COLO668 (cell line): ENCODE measurements around the gene ALCAM.
A peak's percentile ranks its signal among the peaks of the same experiment; 100 is the strongest.

ENCODE experiments used
- DNase-seq: peaks from one replicate; lab custom pipeline; 2025; ENCODE audit not compliant: unreplicated experiment; lab: John Stamatoyannopoulos, UW

Gene ALCAM

DNA sequence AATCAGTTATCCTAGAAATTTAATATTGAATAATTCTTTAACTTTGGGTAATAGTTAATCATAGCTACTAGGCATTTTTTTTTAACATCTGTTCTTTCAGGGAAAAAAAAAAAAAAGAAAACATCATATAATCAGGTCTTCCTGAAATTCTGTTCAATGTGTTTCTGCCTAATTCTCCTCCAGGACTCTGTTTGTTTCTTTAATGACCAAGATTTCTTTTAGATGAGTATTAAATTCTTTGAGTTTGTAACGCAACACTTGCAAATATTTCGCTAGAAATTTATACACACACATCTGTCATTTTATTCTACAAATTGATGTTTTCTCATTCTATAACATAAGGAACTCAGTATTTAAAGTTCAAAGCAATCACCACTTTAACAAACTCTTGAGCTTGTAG lies 56.7 kb downstream of the ALCAM start:
- no peak for DNase-seq

DNA sequence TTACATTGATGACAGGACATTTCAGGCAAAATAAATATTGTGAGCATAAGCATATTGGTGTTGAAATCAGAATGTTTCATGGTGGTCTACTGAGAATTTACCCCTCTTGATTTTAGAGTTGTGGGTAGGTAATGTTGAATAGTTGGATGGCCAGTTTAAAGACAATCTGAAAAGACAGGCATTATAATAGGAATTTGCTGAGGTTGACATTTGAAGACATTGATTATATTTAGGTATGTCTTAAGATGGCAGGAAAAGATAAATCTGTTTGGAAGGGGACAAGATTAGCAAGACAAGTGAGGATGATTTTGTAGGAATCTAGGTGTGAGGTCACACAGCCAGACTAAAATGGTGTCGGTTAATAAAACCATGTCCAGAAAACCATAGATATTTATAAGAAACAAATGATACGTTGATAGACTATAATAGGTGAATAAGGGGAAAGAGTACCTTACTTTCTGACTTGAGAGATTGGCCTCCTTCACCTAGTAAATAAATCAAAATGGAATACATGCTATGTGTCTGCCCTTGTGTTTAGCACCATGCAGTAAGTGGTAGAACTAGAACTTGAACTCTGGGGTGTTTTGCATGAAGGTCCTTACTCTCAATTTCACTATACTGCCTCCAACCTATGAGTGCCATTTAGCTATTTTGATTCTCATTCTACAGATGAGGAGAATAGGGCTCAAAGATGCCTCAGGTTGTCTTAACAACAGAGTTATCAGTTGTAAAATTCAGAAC lies 57.9 kb downstream of the ALCAM start:
- DNase-seq, result no peak

DNA sequence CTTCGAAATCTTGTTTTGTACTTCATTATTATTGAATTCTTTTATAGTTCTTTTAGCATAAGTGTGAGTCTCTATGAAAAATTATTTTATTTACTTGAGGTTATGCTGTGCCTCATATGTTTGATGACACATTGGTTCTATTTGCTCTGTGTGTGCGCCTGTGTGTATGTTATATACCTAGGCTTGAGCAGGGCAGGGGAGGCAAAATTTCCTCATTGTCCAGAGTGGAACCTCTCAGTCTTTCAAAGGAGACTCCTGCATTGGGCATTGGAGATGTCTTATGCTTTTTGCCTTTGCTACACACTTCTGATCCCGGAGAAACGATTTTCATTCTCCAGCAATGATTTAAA lies 58.4 kb downstream of the ALCAM start:
- DNase-seq, result no peak

DNA sequence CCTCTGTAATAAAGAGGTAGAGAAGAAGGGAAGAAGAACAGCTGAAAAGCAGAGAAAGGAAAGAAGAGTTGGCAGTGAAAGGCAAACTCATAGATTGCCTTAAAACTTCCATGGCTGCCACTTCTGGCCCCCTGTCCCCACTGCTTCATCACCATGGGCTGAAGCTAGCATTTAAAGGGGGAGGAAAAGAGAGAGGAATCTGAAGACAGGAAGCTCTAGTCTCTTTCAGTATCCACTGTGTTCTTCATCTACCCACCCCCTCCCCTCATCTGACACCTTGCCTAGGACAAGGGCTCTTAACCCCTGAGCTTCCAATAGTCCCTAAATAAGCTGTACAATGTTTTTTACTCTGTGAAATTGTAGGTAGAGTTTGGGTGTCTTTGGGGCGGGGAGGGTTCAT lies 60.6 kb downstream of the ALCAM start:
- no peak for DNase-seq

DNA sequence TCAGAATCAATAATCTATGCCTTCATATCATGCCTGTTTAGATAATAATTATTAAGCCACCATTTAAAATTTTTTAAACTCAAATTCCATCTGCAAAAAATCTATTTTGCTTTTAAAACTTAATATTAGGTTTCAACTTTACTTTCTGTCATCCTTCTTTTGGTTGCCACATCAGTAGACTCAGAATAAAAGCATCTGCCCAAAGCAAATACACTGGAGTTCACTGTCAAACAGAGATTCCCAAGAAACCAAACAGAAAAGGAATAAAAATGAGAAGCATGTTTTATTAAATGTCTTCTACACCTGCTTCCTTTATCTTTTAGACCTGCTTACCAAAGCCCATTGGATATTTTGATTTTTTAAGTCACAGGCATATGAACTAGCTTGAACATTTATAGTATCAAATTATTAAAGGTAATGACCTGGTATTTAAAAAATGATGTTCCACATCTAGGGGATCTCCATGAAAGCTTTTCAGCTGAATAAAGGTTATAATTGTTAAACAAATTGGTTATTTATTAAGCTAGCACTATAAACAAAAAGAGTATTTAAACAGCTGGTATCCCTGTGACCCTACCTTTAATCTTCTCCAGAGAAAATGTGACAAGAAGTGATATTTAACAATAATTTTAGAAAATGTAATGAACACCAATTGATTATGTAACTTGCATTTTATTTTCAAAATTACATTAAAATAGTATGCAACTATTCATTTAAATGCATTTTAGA lies 62.5 kb downstream of the ALCAM start:
- DNase-seq, result no peak

DNA sequence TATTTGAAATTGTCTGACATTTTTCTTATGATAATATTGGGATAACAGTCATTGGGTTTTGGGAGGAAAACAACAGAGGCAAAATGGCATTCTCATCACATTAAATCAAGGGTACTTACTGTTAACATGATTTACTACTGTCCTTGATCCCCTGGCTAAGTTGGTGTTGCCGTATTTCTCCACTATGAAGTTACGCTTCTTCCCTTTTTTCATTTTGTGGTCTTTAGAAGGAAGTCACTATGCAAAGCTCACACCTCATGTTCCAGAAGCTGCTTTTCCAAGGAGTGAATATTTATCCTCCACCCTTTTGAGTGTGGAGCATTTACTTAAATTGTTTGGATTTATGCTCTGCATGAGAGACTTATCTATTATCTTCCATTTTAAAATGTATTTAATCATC lies 63.7 kb downstream of the ALCAM start:
- DNase-seq, result no peak

DNA sequence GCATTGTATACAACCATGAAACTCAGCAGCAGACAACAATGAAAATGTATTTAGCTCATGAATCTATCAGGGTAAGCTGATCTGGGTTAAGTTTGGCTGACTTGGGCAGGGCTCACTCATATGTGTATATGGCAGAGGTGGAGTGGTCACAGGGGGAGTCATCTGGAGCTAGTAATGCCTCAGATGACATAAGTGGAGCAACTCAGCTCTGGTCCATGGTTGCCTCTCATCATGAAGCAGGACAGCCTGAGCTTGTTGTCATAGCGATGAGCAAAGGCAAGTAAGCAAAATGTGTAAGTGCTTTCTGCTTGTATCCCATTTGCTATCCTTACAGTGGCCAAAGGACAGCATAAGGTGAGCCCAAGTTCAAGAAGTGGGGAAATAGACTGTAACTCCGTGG lies 64.5 kb downstream of the ALCAM start:
- peak; percentile 19 for DNase-seq

DNA sequence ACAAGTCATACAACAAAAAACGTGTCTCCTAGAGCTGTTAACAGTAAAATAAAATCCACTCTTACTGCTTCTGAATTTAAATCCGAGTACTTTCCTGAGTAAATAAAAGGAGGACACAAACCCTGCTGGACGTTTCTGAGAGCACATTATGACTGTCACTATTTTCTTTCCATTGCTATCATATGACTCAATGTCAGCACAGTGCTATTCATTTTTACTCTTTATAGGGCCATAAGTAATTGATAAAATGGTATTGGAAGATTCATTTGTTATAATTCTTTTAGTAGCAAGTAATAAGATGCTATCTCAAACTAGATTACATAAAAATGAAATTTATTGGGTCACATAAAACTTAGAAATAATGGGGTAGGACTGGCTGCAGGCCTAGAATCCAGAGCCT lies 68.6 kb downstream of the ALCAM start:
- DNase-seq, result no peak

DNA sequence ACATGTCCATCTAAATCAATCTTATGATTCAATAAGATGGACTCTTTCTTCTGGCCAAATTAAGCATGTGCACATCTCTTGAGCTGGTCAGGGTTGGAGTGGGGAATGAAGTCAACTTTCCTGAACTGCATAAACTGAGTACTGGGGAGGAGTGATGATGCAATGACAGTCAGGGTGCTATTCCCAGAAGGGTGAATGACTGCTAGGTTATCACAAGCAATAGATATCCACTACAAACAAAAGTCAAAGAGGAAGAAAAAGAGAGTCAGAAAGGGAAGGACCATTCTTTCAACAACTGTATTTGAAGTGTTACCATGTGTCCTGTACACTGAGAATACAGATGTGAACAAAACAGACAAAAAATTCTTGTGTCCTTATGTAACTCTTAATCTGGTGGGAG lies 70.0 kb downstream of the ALCAM start:
- DNase-seq, result no peak

DNA sequence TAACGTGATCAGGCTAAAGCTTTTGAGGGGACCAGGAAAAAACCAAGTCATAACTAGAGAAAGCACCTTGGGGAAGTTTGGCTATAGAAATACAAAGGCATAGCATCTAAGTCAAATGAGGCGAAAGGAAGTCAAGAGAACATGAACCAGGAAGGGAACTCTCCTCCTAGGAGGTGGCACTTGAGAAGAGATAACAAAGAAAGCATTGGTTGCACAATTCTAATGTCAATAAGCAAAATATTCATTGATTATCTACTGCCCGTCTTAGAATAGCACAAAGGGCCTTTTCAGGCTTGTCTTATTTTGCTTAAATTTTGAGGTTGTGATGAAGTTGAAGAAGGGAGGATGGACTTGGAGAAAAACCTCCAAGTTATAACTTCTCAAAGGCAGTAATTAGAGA lies 73.4 kb downstream of the ALCAM start:
- no peak for DNase-seq

DNA sequence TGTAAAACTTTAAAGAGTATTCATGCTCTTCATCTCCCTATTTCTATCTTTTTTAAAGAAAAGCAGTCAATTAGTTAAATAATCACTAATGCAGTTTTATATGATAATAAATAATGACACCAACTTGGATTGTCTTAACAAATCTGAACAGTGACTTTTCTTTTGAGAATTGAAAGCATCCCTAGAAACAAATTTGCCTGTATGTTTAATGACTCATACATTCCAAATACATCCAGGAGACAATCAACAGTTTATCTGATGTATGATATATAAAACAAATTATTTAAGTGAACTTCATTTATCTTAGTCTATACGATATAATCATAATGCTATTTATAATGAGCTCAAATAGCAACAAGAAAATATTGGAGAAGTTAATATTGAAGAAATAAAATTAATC lies 78.0 kb downstream of the ALCAM start:
- no peak for DNase-seq

DNA sequence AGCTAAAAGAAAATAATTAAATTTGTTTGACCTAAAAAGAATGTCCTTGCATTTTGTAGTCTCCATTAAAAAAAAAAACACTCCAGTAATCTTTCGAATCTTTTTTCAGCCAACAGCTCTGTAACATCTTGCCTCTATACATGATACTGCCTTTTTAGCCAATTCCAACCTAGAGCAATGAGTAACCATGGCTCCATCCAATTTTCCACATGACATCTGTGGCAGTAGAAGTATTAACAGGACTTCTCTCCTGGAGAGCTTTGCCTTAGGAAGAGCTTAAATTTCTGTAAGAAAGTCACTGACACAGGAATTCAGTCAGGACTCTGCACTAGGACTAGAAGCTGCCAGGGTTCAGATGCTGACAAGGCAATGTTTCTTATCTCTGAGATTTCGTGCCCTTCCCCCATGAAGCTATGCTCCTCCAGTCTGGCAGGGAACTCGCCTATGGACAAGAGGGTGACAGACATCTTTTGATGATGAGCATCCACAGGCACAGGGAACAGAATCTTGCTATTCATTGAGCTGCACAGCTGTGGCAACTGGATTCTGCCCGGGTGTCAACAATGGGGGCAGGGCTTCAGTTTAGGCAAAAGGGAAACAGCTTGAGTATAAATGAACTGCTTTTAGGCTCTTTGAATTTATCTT lies 81.8 kb downstream of the ALCAM start:
- peak; percentile 7 for DNase-seq

DNA sequence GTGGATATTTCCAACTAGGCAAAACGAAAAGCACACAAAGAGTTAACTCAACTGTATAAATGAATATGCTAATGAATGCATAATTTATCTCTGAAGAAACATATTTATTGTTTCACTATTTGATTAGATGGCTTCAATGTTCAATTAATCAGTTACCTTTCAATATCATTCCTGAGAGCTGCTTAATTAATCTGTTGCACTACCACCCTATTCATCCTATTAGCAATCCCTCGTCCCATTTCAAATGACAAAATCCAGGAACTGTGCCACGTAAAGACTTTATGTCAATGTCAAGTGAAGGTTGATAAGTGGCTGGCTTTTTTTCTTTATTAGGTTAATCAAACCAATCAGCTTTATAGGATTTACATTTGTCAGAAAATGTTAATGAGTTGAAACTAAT lies 82.7 kb downstream of the ALCAM start:
- no peak for DNase-seq

DNA sequence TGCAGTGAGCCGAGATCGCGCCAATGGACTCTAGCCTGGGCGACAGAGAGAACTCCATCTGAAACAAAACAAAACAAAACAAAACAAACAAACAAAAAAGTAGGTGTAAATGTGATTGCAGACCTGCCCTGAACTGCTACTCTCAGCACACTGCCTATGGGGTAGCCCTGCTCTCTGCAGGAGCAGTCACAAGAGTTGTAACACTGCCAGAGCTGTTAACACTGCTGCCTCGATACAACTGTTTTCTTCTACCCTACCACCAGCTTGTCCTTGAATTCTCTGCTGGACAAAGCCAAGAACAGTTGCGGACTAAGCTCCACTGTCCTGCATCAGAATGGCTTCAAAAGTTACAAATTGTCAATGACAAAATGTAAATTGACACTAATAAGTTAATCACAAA lies 89.3 kb downstream of the ALCAM start:
- no peak for DNase-seq

DNA sequence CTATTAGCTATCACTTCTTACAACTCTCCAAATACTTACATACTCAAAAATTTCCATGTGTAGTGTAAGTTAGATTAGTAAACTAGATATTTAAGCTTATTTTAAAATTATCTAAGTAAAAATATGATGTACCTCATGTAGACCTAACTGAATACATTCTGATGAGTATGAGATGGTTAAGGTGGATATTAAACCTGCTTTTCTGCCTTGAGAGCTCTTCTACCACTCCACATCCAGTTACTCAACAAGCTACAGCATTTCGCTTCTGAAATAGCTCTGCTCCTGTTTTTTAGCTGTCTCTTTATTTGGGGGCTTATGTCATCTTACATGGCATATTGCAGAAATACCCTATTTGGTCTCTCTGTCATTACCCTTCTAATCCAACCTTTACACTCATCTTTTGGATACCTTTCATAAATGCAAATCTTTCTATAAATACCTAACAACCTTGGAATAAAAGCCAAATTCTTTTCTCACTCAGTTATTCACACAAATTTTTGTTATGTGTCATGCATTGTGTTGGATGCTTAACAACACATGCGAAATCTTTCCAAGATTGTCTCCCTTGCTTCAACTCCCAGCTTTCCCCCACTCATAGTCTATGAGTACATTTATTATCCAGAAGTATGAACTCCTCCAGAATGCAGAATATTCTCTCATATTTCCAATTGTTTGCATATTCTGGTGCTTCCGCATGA lies 92.0 kb downstream of the ALCAM start:
- no peak for DNase-seq

DNA sequence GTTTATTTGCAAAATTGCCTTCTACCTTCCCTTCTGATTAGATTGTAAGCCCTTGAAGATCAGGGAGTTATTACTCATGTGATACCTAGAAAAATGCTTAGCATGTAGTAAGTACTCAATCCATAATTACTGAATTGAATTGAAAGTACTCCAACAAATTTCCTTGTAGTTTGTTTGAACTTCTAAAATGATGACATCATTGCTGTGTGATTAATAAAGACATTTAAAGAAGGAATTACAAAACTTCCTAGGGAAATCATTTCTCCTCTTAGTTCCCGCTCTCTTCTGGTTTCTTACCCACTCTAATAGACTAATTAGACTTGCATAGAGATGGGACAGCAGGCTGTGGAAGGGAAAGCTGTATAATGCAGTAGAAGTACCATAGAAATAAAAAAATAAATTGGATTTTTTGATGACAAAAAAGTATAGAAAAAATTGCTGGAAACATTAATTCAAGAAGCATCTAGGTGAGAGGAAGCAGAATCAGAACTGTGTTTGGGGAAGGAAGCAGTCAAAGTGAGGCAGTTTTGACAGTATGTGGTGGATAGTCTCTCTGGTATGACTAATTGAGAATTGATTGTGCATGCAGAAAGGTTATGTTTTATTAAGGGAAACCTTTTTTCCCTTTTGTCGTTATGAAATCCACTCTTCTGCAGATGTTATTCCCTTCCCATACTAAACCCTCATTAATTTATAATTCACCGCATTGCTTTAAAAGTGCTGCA lies 93.0 kb downstream of the ALCAM start:
- DNase-seq, result no peak

DNA sequence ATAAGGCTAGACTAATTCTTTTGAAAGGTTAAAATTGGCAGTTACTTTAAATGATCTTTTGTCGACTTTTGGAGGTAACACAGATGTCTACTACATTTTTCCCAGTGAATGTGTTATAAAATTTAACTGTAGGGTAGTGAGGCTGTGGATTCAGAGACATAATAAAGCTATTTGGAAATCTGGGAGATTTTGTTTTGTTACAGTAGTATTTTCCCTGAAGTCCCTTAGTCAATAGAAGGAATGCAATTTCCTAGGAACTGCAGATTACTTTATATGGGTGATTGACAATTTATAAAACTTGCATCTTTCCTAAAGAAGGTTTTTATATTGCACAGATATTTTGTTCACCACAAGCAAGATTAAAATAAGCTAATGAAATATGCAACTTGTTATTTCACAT lies 96.9 kb downstream of the ALCAM start:
- DNase-seq, result no peak

DNA sequence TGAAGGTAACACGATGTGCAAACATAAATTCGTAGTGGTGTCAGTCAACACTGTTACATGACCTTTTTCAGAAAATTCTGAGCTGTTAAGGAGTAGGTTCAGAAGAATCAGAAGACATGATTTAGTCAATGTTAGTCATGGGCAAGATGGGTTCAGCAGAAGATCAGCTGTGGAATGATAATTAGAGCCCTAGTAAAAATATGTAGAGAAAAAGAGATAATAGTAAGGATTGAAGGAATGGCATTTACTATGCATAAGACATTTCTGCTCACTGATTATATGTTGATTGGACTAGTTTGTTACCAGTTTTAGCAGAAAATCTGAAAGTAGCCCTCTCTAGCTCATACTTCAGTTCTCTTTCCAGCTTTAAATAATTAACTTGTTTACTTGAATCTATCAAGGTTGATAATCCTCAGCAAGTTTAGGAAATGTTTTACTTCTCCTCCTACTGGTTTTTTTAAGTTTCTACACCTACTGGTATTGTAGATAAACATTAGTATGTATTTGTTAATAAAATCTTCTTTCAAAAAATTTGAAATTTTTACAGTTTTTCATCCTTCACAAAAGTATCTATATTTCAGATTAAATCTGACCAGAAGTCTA lies 98.6 kb downstream of the ALCAM start:
- no peak for DNase-seq

DNA sequence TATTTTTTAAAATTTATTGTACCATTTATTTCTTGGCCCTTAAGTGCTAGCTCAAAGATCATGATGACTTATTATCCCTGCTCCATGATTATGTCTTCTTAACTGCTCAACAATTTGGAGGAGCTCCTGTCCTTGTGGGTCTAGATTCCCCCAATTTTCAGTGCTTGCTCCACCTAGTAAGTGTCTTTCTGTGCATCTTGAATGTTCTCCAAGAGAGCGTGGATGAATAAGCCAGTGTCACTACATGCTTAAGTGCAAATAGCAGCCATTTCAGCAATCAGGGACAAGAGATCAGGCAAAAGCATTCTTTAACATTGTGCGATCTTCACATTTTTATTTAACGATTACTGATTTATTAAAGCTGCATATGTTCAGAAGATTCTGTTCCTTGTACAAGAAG lies 99.4 kb downstream of the ALCAM start:
- no peak for DNase-seq

DNA sequence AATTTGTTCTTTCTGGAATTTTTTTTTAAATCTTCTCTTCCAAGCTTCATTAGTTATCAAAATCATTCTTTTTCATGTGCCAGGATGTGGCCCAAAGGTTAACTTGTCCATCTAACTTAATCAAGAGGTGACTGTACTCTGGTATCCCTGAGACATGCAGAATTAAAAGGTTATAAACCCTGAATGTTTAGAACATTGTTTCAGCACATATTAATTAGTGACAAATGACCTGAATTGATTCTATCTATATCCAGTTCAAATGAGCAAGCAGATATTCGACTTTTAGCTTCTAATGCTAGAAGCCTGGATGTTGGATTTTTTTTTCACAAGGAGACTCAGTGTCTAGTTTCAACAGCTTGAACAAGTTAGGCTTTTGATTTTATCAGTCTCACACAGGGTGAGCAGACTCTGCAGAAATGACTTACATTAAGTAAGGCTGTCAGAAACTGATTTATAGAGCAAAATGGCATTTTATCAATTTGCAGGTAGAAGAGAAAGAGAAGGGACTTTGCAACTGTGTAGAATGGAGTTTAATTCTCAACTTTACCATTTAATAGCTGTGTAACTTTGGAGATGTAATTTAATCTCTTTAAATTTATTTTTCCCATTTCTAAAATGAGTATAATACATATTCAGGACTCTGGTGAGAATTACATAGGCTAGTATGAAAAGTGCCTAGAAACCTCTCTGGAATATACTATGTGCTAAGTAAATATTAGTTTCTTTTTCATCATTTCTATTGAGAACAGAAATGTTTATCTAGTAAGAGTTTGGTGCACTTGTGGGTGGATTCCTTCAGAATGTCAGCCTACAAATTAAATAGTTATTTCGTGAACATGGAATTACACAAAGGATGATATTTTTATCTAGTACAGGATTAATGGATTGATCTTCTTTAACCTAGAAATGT lies 100.0 kb downstream of the ALCAM start:
- DNase-seq, result no peak
